Psoas muscle (tissue), 8 donors: ENCODE measurements around the gene CACNA1E. TPM values are rescaled to one million over a fixed set of nuclear protein-coding genes. Genes with fewer than 3 reads are reported as not detected.
A peak's percentile ranks its signal among the peaks of the same experiment; 100 is the strongest.

ENCODE experiments used
- ATAC-seq, 4 donors: fragments of 200-7000 bp; cut with Tn5 transposase; one replicate each; pipeline ENCODE4 v1.9.1; 2020; ENCODE audit warnings: moderate library complexity in 3 of 4, mild to moderate bottlenecking in 2 of 4
- DNase-seq, 2 donors: peaks; one replicate each; pipeline ENCODE4 v3.0.0-alpha.2; 2020
- H3K27ac ChIP-seq: fragments of 200-600 bp; one replicate; pipeline ENCODE4 v1.8.0; 2022
- H3K27me3 ChIP-seq, 3 donors: fragments of 200-600 bp in 1 of 3; one replicate each; pipeline versions ENCODE4 v1.6.1 to v1.8.0; 2013 to 2022; ENCODE audit warnings: low read length in 2 of 3, mild to moderate bottlenecking in 2 of 3, moderate library complexity in 1 of 3; ENCODE audit not compliant: insufficient read depth in 3 of 3
- H3K36me3 ChIP-seq, 2 donors: fragments of 200-600 bp in 1 of 2; one replicate each; pipeline versions ENCODE4 v1.6.1 to v1.8.0; 2013 to 2022; ENCODE audit warnings: low read depth in 1 of 2, mild to moderate bottlenecking in 1 of 2, moderate library complexity in 1 of 2; ENCODE audit not compliant: insufficient read depth in 1 of 2
- H3K4me1 ChIP-seq: fragments of 200-600 bp; one replicate; pipeline ENCODE4 v1.8.0; 2022
- H3K4me3 ChIP-seq: fragments of 200-600 bp; one replicate; pipeline ENCODE4 v1.8.0; 2022; ENCODE audit warnings: mild to moderate bottlenecking
- H3K9me3 ChIP-seq: fragments of 200-600 bp; one replicate; pipeline ENCODE4 v1.8.0; 2022
- WGBS, 3 donors: extraction: QIAGEN DNeasy Blood & Tissue Kit; methylation state at CpG; one replicate each; pipeline versions ENCODE4 v1.1.6 to v1.1.7; 2013; 5-methylcytosine and 5-hydroxymethylcytosine counted together
- intact Hi-C, 2 donors: fragments of 100-400 bp; cut with DNase I; formaldehyde crosslinking; loops; one replicate each; pipeline versions ENCODE4 v1.11.0 to v1.14.2; 2022
- polyA plus RNA-seq, 3 donors: library from polyadenylated mRNA; stranded (reverse); fragments of 200-250 nt; gene quantifications; one replicate each; pipeline ENCODE4 v1.2.3, GENCODE V29; 2013
- total RNA-seq, 4 donors: library from RNA; stranded (reverse); fragmentation: NEBNext Ultra II Directional in 2 of 4; extraction: Animal tissue kit (Norgen Biotek cat#: 25700) in 2 of 4; gene quantifications; one replicate each; pipeline versions ENCODE4 v1.2.1 to v1.2.4, GENCODE V29; 2021 to 2023
- TF ChIP-seq, protein P1 (sequence below): fragments of 200-600 bp; IDR thresholded peaks from one replicate; pipeline ENCODE4 v1.8.0; 2022; ENCODE audit warnings: antibody characterized with exemption
- donor health status: healthy with polysubstance abuse.
- donor health status: DM: no; HTN: no; CAD: no; lungs with moderate emphysema.
- donor health status: Bipolar disorder and iron deficiency.
- donor health status: healthy.
- donor health status: DM: yes; HTN: yes; CAD: no.
- donor health status: DM: no; HTN: no; CAD: no.
- donor health status: DM: no; HTN: no; CAD: no.
- donor health status: DM: yes; HTN: yes; CAD: no.

CACNA1E gene
- total and polyA plus RNA-seq, 7 donors = 0.03 to 0.06 (median 0.05) TPM; not detected in 3

GRCh38 chr1:181675091-181675917, 192.0 kb downstream of the CACNA1E start:
- peaks cover 0 to 8% (median 1%) of the 10 kb centered on the region in 3 donors for H3K27me3 ChIP-seq
- no peaks in the 10 kb centered on the region for H3K9me3 ChIP-seq
- WGBS, 3 donors = 57 to 68% (median 58%) methylated on average over 10 of the region's 10 CpGs
- TF ChIP-seq, protein P1, sequence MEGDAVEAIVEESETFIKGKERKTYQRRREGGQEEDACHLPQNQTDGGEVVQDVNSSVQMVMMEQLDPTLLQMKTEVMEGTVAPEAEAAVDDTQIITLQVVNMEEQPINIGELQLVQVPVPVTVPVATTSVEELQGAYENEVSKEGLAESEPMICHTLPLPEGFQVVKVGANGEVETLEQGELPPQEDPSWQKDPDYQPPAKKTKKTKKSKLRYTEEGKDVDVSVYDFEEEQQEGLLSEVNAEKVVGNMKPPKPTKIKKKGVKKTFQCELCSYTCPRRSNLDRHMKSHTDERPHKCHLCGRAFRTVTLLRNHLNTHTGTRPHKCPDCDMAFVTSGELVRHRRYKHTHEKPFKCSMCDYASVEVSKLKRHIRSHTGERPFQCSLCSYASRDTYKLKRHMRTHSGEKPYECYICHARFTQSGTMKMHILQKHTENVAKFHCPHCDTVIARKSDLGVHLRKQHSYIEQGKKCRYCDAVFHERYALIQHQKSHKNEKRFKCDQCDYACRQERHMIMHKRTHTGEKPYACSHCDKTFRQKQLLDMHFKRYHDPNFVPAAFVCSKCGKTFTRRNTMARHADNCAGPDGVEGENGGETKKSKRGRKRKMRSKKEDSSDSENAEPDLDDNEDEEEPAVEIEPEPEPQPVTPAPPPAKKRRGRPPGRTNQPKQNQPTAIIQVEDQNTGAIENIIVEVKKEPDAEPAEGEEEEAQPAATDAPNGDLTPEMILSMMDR = no peak
- ATAC-seq (no peak), DNase-seq (no peak)
- intact Hi-C loops = no loop called here
- no peaks in the 10 kb centered on the region for H3K4me1 ChIP-seq
- H3K4me3 ChIP-seq = no peak overlapping the region
- no peaks in the 10 kb centered on the region for H3K36me3 ChIP-seq
- H3K27ac ChIP-seq = no peak overlapping the region

- 43 to 52% (median 44%) methylated on average over 5 of the region's 5 CpGs for WGBS, 3 donors
- Histone ChIP-seq H3K4me1 (no peaks in the 10 kb centered on the region), H3K36me3 (no peaks in the 10 kb centered on the region), H3K27ac (no peak overlapping the region), H3K27me3 (peaks cover 0 to 8% (median 1%) of the 10 kb centered on the region in 3 donors), H3K4me3 (no peak overlapping the region), H3K9me3 (no peaks in the 10 kb centered on the region)
- DNase-seq = no peak
- ATAC-seq = no peak
- intact Hi-C loops = loop anchor here (1.0 to 2.0 kb wide), 2 partner anchors 197 kb away; no protein-coding TSS in a partner anchor
- TF ChIP-seq, protein P1 = no peak
Measured at GRCh38 chr1:181675918-181676190, 192.5 kb downstream of the CACNA1E start.

DNA sequence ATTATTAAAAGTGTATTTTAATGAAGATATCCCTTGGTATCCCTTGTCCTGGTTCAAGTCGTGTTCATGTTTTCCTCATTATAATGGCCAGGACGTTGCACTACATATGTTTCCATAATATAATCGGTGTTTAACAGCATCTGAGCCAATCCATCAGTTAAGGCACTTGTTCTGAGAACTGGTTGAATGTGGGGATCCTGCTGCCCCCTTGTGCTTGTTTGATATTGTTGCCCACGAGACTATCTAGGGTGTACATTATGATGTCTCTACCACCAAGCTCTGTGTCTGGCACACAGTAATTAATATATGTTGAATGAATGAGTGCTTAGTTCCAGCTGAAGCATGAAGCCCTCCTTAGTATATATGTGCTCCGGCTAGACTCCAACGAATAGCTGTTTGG, 193.0 kb downstream of the CACNA1E start:
- intact Hi-C loops = loop anchor here (1.0 to 2.0 kb wide), 2 partner anchors 197 kb away; no protein-coding TSS in a partner anchor
- Histone ChIP-seq H3K27ac (no peak overlapping the region), H3K4me1 (no peaks in the 10 kb centered on the region), H3K36me3 (no peaks in the 10 kb centered on the region), H3K4me3 (no peak overlapping the region), H3K27me3 (peaks cover 0 to 8% (median 1%) of the 10 kb centered on the region in 3 donors), H3K9me3 (no peaks in the 10 kb centered on the region)
- TF ChIP-seq, protein P1 = peak; percentile 51
- peak in 3 of 4 donors; percentile 61 to 80 (median 65) for ATAC-seq
- 24 to 29% (median 28%) methylated on average over 6 of the region's 6 CpGs for WGBS, 3 donors
- no peak for DNase-seq

- no peak overlapping the region for H3K4me3 ChIP-seq
- WGBS, 3 donors = 76 to 82% (median 78%) methylated on average over 11 of the region's 11 CpGs
- H3K4me1 ChIP-seq = no peaks in the 10 kb centered on the region
- H3K27ac ChIP-seq = no peak overlapping the region
- ATAC-seq = no peak
- no peaks in the 10 kb centered on the region for H3K9me3 ChIP-seq
- TF ChIP-seq, protein P1 = no peak
- H3K36me3 ChIP-seq = no peaks in the 10 kb centered on the region
- DNase-seq = no peak
- no peaks in the 10 kb centered on the region for H3K27me3 ChIP-seq
- intact Hi-C loops = no loop called here
Measured at GRCh38 chr1:181680332-181680731, 197.0 kb downstream of the CACNA1E start.
